ENCODE data around the gene ATP11C. TPM values are rescaled to one million over a fixed set of nuclear protein-coding genes. Genes with fewer than 3 reads are reported as not detected.

ATP11C gene
- total RNA-seq, 1 donor = 71.2 TPM

GRCh38 chrX:139802048-139802447 lies 130.8 kb downstream of the ATP11C start:
- no peak overlapping the region for H3K4me3 ChIP-seq (ENCODE audit: low read depth, low read length)
- no peak for TF ChIP-seq CTCF (IDR thresholded peaks at IDR 0.05; ENCODE audit: insufficient read depth, low read length)
- no peak for DNase-seq (ENCODE audit: low read depth)

GRCh38 chrX:139801397-139801813 lies 131.4 kb downstream of the ATP11C start:
- TF ChIP-seq CTCF (IDR thresholded peaks at IDR 0.05; ENCODE audit: insufficient read depth, low read length) = no peak
- no peak overlapping the region for H3K4me3 ChIP-seq (ENCODE audit: low read depth, low read length)
- no peak for DNase-seq (ENCODE audit: low read depth)

- DNase-seq (ENCODE audit: low read depth) = no peak
- no peak for TF ChIP-seq CTCF (IDR thresholded peaks at IDR 0.05; ENCODE audit: insufficient read depth, low read length)
- H3K4me3 ChIP-seq (ENCODE audit: low read depth, low read length) = no peak overlapping the region
Observed at GRCh38 chrX:139798701-139799100, 134.2 kb downstream of the ATP11C start.

- DNase-seq (ENCODE audit: low read depth) = no peak
- H3K4me3 ChIP-seq (ENCODE audit: low read depth, low read length) = no peak overlapping the region
- TF ChIP-seq CTCF (IDR thresholded peaks at IDR 0.05; ENCODE audit: insufficient read depth, low read length) = no peak
Observed at GRCh38 chrX:139795196-139795595, 137.7 kb downstream of the ATP11C start.

GRCh38 chrX:139787601-139788000 lies 145.3 kb downstream of the ATP11C start:
- TF ChIP-seq CTCF (IDR thresholded peaks at IDR 0.05; ENCODE audit: insufficient read depth, low read length) = no peak
- H3K4me3 ChIP-seq (ENCODE audit: low read depth, low read length) = no peak overlapping the region
- DNase-seq (ENCODE audit: low read depth) = no peak

GRCh38 chrX:139784807-139785206 lies 148.0 kb downstream of the ATP11C start:
- no peak for TF ChIP-seq CTCF (IDR thresholded peaks at IDR 0.05; ENCODE audit: insufficient read depth, low read length)
- no peak for DNase-seq (ENCODE audit: low read depth)
- no peak overlapping the region for H3K4me3 ChIP-seq (ENCODE audit: low read depth, low read length)

- TF ChIP-seq CTCF (IDR thresholded peaks at IDR 0.05; ENCODE audit: insufficient read depth, low read length) = no peak
- H3K4me3 ChIP-seq (ENCODE audit: low read depth, low read length) = no peak overlapping the region
- DNase-seq (ENCODE audit: low read depth) = no peak
Observed at GRCh38 chrX:139783959-139784358, 148.9 kb downstream of the ATP11C start.

All from fibroblast of the aortic adventitia (primary cell).